A549 (cell line): ENCODE results near the gene RAB11B.
"Not testable (repeated sequence)": the region's sequence is repeated elsewhere in the genome, so short reads cannot be mapped to it uniquely, and the experiment has no call there.

ENCODE experiments used
- CEBPB ChIP-seq, 2 experiments: fragments of >200 bp in 1 of 2; sonication (Bioruptor Twin) in 1 of 2; formaldehyde crosslinking in 1 of 2; IDR thresholded peaks; 2 replicates each; pipeline ENCODE4 v1.6.1; 2012 to 2016
- CHD2 ChIP-seq: fragments of 150-350 bp; IDR thresholded peaks from 2 replicates; pipeline ENCODE4 v1.6.1; 2014; ENCODE audit warnings: low read length; ENCODE audit not compliant: partially characterized antibody
- CHD4 ChIP-seq: fragments of 200-600 bp; sonication (generic); IDR thresholded peaks from 2 replicates; pipeline ENCODE4 v1.6.1; 2016; ENCODE audit warnings: antibody characterized with exemption, mild to moderate bottlenecking, borderline replicate concordance
- CTCF ChIP-seq: fragments of >200 bp; sonication (Bioruptor Twin); formaldehyde crosslinking; IDR thresholded peaks from 3 replicates; pipeline ENCODE4 v1.5.1; 2016
- EP300 ChIP-seq, 2 experiments: fragments of >200 bp; sonication (Bioruptor Twin); formaldehyde crosslinking; IDR thresholded peaks; 2 replicates in 1 of 2; 3 replicates in 1 of 2; pipeline ENCODE4 v1.6.1; 2016 to 2017
- HDAC2 ChIP-seq: fragments of 200-600 bp; sonication (generic); IDR thresholded peaks from 2 replicates; pipeline ENCODE4 v1.6.1; 2016
- MAX ChIP-seq: IDR thresholded peaks from 2 replicates; pipeline ENCODE4 v1.6.1; 2012
- POLR2A ChIP-seq: IDR thresholded peaks from 2 replicates; pipeline ENCODE4 v1.6.1; 2012; ENCODE audit warnings: mild to moderate bottlenecking, low read length
- RAD21 ChIP-seq, 2 experiments: fragments of >200 bp in 1 of 2; sonication (Bioruptor Twin) in 1 of 2; formaldehyde crosslinking in 1 of 2; IDR thresholded peaks in 1 of 2; conservative IDR thresholded peaks in 1 of 2; 2 replicates in 1 of 2; 3 replicates in 1 of 2; pipeline ENCODE4 v1.6.1; 2012 to 2018; ENCODE audit warnings: inconsistent platforms in 1 of 2
- REST ChIP-seq: fragments of 200-600 bp; sonication (generic); IDR thresholded peaks from 2 replicates; pipeline ENCODE4 v1.6.1; 2016; ENCODE audit warnings: antibody characterized with exemption, mild to moderate bottlenecking, moderate library complexity
- RFX5 ChIP-seq: fragments of 450-650 bp; IDR thresholded peaks from 2 replicates; pipeline ENCODE4 v1.7.1; 2014; ENCODE audit warnings: antibody characterized with exemption, mild to moderate bottlenecking, moderate library complexity
- SMC3 ChIP-seq: fragments of >200 bp; sonication (Bioruptor Twin); formaldehyde crosslinking; IDR thresholded peaks from 3 replicates; pipeline ENCODE4 v1.6.1; 2018; ENCODE audit warnings: inconsistent platforms

GRCh38 chr19:8386419-8386818, 3.7 kb upstream of the RAB11B start:
- TF ChIP-seq MAX; RAD21 (conservative IDR thresholded peaks at IDR 0.05 in 1 of 2, IDR thresholded peaks at IDR 0.05 in 1 of 2); CEBPB (IDR thresholded peaks at IDR 0.05); HDAC2; POLR2A; RFX5; EP300 (IDR thresholded peaks at IDR 0.05); CTCF; CHD4; CHD2; REST; SMC3: not testable (repeated sequence)
